CD8-positive, alpha-beta memory T cell (primary cell): Measurements from ENCODE around the gene LYSMD1. TPM values are rescaled to one million over a fixed set of nuclear protein-coding genes. Genes with fewer than 3 reads are reported as not detected.

Experiments
- CTCF ChIA-PET: fragments of 350-600 bp; sonication (Branson Sonifier 250); formaldehyde crosslinking; loops from one replicate; lab custom pipeline; 2021; ENCODE audit warnings: antibody characterized with exemption; lab: Charles Lee
- POLR2A ChIA-PET: fragments of 350-600 bp; sonication (Branson Sonifier 250); formaldehyde crosslinking; loops from one replicate; lab custom pipeline; 2021; ENCODE audit warnings: antibody characterized with exemption; lab: Charles Lee
- DNase-seq, 5 donors: peaks; one replicate each; pipeline versions ENCODE4 v3.0.0 to v3.0.0-alpha.2; 2020 to 2022; ENCODE audit warnings: mixed read lengths in 1 of 5
- H3K27ac ChIP-seq: one replicate; pipeline ENCODE4 v1.7.0; 2013; ENCODE audit warnings: low read depth, mild to moderate bottlenecking, low read length, moderate library complexity
- H3K27me3 ChIP-seq: 2 replicates; pipeline ENCODE4 v1.7.0; 2013; ENCODE audit warnings: low read length, mild to moderate bottlenecking; ENCODE audit not compliant: insufficient read depth, poor library complexity, severe bottlenecking
- H3K36me3 ChIP-seq: 2 replicates; pipeline ENCODE4 v1.7.0; 2013; ENCODE audit warnings: mild to moderate bottlenecking, low read length, moderate library complexity; ENCODE audit not compliant: insufficient read depth
- H3K4me1 ChIP-seq: 2 replicates; pipeline ENCODE4 v1.7.0; 2013; ENCODE audit warnings: mild to moderate bottlenecking, low read length, moderate library complexity; ENCODE audit not compliant: insufficient read depth
- H3K4me3 ChIP-seq: 2 replicates; pipeline ENCODE4 v1.7.0; 2013; ENCODE audit warnings: mild to moderate bottlenecking, low read length
- H3K9me3 ChIP-seq: 2 replicates; pipeline ENCODE4 v1.7.0; 2013; ENCODE audit warnings: mild to moderate bottlenecking, low read length
- H3K27ac Mint-ChIP-seq, 8 donors: one replicate each; pipeline ENCODE4 v1.8.0; 2020 to 2021; ENCODE audit warnings: mixed read lengths in 8 of 8, mild to moderate bottlenecking in 6 of 8, inconsistent platforms in 3 of 8, moderate library complexity in 3 of 8
- H3K27me3 Mint-ChIP-seq, 2 donors: one replicate each; pipeline ENCODE4 v1.8.0; 2020 to 2021; ENCODE audit warnings: mixed read lengths in 2 of 2, mild to moderate bottlenecking in 1 of 2, moderate library complexity in 1 of 2
- H3K36me3 Mint-ChIP-seq, 3 donors: one replicate each; pipeline ENCODE4 v1.8.0; 2020 to 2021; ENCODE audit warnings: mixed read lengths in 3 of 3, inconsistent platforms in 1 of 3, mild to moderate bottlenecking in 1 of 3
- H3K4me1 Mint-ChIP-seq, 3 donors: one replicate each; pipeline ENCODE4 v1.8.0; 2020 to 2021; ENCODE audit warnings: mixed read lengths in 3 of 3, inconsistent platforms in 1 of 3, mild to moderate bottlenecking in 1 of 3
- H3K4me3 Mint-ChIP-seq, 7 donors: one replicate each; pipeline ENCODE4 v1.8.0; 2020 to 2021; ENCODE audit warnings: mixed read lengths in 7 of 7, mild to moderate bottlenecking in 6 of 7, moderate library complexity in 4 of 7, inconsistent platforms in 2 of 7
- H3K9me3 Mint-ChIP-seq, 5 donors: one replicate each; pipeline ENCODE4 v1.8.0; 2020 to 2022; ENCODE audit warnings: mixed read lengths in 5 of 5, mild to moderate bottlenecking in 3 of 5, moderate library complexity in 2 of 5, inconsistent platforms in 1 of 5
- polyA plus RNA-seq: library from polyadenylated mRNA; unstranded; fragments of 300-500 nt; fragmentation: Illumina TruSeq; gene quantifications from one replicate; pipeline ENCODE4 v1.2.3, GENCODE V29; 2021
- total RNA-seq, 2 experiments: library from RNA; stranded (reverse); gene quantifications; one replicate each; pipeline ENCODE4 v1.2.3, GENCODE V29; 2021

LYSMD1 gene
- total and polyA plus RNA-seq, 3 experiments from 2014 or later: 0.54 to 5.5 (median 4.6) TPM

- no peak overlapping the region for H3K4me3 Mint-ChIP-seq
- peaks cover 7% of the 10 kb centered on the region for H3K4me1 ChIP-seq
- H3K36me3 ChIP-seq: no peaks in the 10 kb centered on the region
- H3K36me3 Mint-ChIP-seq: peaks cover 0 to 2% (median 0%) of the 10 kb centered on the region in 3 donors
- POLR2A ChIA-PET: no interaction called here
- H3K4me1 Mint-ChIP-seq: peaks cover 6 to 11% (median 10%) of the 10 kb centered on the region in 3 donors
- H3K27ac ChIP-seq: no peak overlapping the region
- H3K9me3 ChIP-seq: no peaks in the 10 kb centered on the region
- H3K9me3 Mint-ChIP-seq: no peaks in the 10 kb centered on the region
- H3K4me3 ChIP-seq: no peak overlapping the region
- peak overlapping the region in 1 of 8 donors; percentile 27 for H3K27ac Mint-ChIP-seq
- DNase-seq: no peak
- no peaks in the 10 kb centered on the region for H3K27me3 ChIP-seq
- CTCF ChIA-PET: interaction anchor here (1.1 to 1.3 kb wide), 2 partner anchors 21 to 24 kb away, joined by 3 to 5 read pairs; partner anchors contain the start of gene TNFAIP8L2
- peaks cover 5 to 9% of the 10 kb centered on the region in 2 donors for H3K27me3 Mint-ChIP-seq
Measured at GRCh38 chr1:151135433-151136385, 30.0 kb downstream of the LYSMD1 start.

- Mint-ChIP-seq H3K4me3 (no peak overlapping the region), H3K27me3 (peaks cover 8 to 13% of the 10 kb centered on the region in 2 donors), H3K9me3 (no peaks in the 10 kb centered on the region), H3K36me3 (peaks cover 0 to 2% (median 0%) of the 10 kb centered on the region in 3 donors), H3K4me1 (peaks cover 9 to 12% (median 11%) of the 10 kb centered on the region in 3 donors), H3K27ac (peak overlapping the region in 1 of 8 donors; percentile 64)
- H3K4me1 ChIP-seq: peaks cover 11% of the 10 kb centered on the region
- no peaks in the 10 kb centered on the region for H3K27me3 ChIP-seq
- no peak overlapping the region for H3K4me3 ChIP-seq
- H3K27ac ChIP-seq: no peak overlapping the region
- H3K36me3 ChIP-seq: no peaks in the 10 kb centered on the region
- no peaks in the 10 kb centered on the region for H3K9me3 ChIP-seq
- ChIA-PET POLR2A (no interaction called here), CTCF (interaction anchor here (1.1 kb wide), 1 partner anchor 24 kb away, joined by 3 read pairs; no protein-coding TSS in a partner anchor)
- DNase-seq: no peak
Measured at GRCh38 chr1:151134991-151135390, 30.7 kb downstream of the LYSMD1 start.

GRCh38 chr1:151134396-151134795 is 31.3 kb downstream of the LYSMD1 start:
- ChIA-PET POLR2A (no interaction called here), CTCF (no interaction called here)
- no peak for DNase-seq
- no peaks in the 10 kb centered on the region for H3K27me3 ChIP-seq
- H3K4me3 ChIP-seq: no peak overlapping the region
- Mint-ChIP-seq H3K27ac (no peak overlapping the region), H3K27me3 (peaks cover 8 to 13% of the 10 kb centered on the region in 2 donors), H3K36me3 (peaks cover 0 to 2% (median 0%) of the 10 kb centered on the region in 3 donors), H3K4me3 (no peak overlapping the region), H3K4me1 (peaks cover 9 to 12% (median 11%) of the 10 kb centered on the region in 3 donors), H3K9me3 (no peaks in the 10 kb centered on the region)
- peaks cover 11% of the 10 kb centered on the region for H3K4me1 ChIP-seq
- no peaks in the 10 kb centered on the region for H3K9me3 ChIP-seq
- no peak overlapping the region for H3K27ac ChIP-seq
- H3K36me3 ChIP-seq: no peaks in the 10 kb centered on the region

- H3K27ac Mint-ChIP-seq: no peak overlapping the region
- ChIA-PET CTCF (interaction anchor here (1.2 kb wide), 1 partner anchor 109 kb away, joined by 3 read pairs; no protein-coding TSS in a partner anchor), POLR2A (no interaction called here)
- no peaks in the 10 kb centered on the region for H3K27me3 ChIP-seq
- no peaks in the 10 kb centered on the region for H3K9me3 Mint-ChIP-seq
- H3K36me3 Mint-ChIP-seq: peaks cover 0 to 5% (median 2%) of the 10 kb centered on the region in 3 donors
- H3K27me3 Mint-ChIP-seq: peaks cover 8 to 13% of the 10 kb centered on the region in 2 donors
- peaks cover 9 to 12% (median 11%) of the 10 kb centered on the region in 3 donors for H3K4me1 Mint-ChIP-seq
- no peaks in the 10 kb centered on the region for H3K36me3 ChIP-seq
- no peaks in the 10 kb centered on the region for H3K9me3 ChIP-seq
- peaks cover 11% of the 10 kb centered on the region for H3K4me1 ChIP-seq
- DNase-seq: no peak
- H3K27ac ChIP-seq: no peak overlapping the region
- H3K4me3 ChIP-seq: no peak overlapping the region
- H3K4me3 Mint-ChIP-seq: no peak overlapping the region
Measured at GRCh38 chr1:151133018-151133806, 32.5 kb downstream of the LYSMD1 start.

- Histone ChIP-seq H3K9me3 (no peaks in the 10 kb centered on the region), H3K36me3 (no peaks in the 10 kb centered on the region), H3K27me3 (no peaks in the 10 kb centered on the region), H3K27ac (no peak overlapping the region), H3K4me3 (no peak overlapping the region), H3K4me1 (peaks cover 11% of the 10 kb centered on the region)
- CTCF ChIA-PET: interaction anchor here (1.0 to 1.2 kb wide), 2 partner anchors 33 to 108 kb away, joined by 3 to 5 read pairs; no protein-coding TSS in a partner anchor
- Mint-ChIP-seq H3K36me3 (peaks cover 0 to 5% (median 2%) of the 10 kb centered on the region in 3 donors), H3K9me3 (no peaks in the 10 kb centered on the region), H3K4me1 (peaks cover 9 to 12% (median 11%) of the 10 kb centered on the region in 3 donors), H3K4me3 (peak overlapping the region in 2 of 7 donors; percentile 27 to 82), H3K27ac (no peak overlapping the region), H3K27me3 (peaks cover 8 to 13% of the 10 kb centered on the region in 2 donors)
- no peak for DNase-seq
- POLR2A ChIA-PET: interaction anchor here (1.1 kb wide), 1 partner anchor 73 kb away, joined by 3 read pairs; the partner anchor contains the start of genes CDC42SE1 and MLLT11
Measured at GRCh38 chr1:151132335-151133017, 33.2 kb downstream of the LYSMD1 start.

GRCh38 chr1:151131701-151132334 is 33.9 kb downstream of the LYSMD1 start:
- Mint-ChIP-seq H3K27ac (peak overlapping the region in 1 of 8 donors; percentile 42), H3K27me3 (peaks cover 8 to 13% of the 10 kb centered on the region in 2 donors), H3K4me3 (peak overlapping the region; percentile 27 to 82 (median 67)), H3K36me3 (peaks cover 0 to 5% (median 2%) of the 10 kb centered on the region in 3 donors), H3K4me1 (peaks cover 9 to 12% (median 11%) of the 10 kb centered on the region in 3 donors), H3K9me3 (no peaks in the 10 kb centered on the region)
- H3K36me3 ChIP-seq: no peaks in the 10 kb centered on the region
- CTCF ChIA-PET: interaction anchor here (1.0 to 1.5 kb wide), 4 partner anchors 9 to 107 kb away, joined by 3 to 8 read pairs (median 4); partner anchors contain the start of gene TNFAIP8L2
- no peaks in the 10 kb centered on the region for H3K27me3 ChIP-seq
- POLR2A ChIA-PET: interaction anchor here (0.9 to 1.2 kb wide), 3 partner anchors 25 to 72 kb away, joined by 3 to 7 read pairs (median 3); partner anchors contain the start of genes CDC42SE1, GABPB2, MLLT11 and TNFAIP8L2
- peak overlapping the region; percentile 55 for H3K4me3 ChIP-seq
- no peak overlapping the region for H3K27ac ChIP-seq
- peaks cover 11% of the 10 kb centered on the region for H3K4me1 ChIP-seq
- H3K9me3 ChIP-seq: no peaks in the 10 kb centered on the region
- DNase-seq: no peak
